Adrenal gland (tissue), 12 donors: ENCODE measurements around the gene BTNL3. TPM values are rescaled to one million over a fixed set of nuclear protein-coding genes. Genes with fewer than 3 reads are reported as not detected.

Source experiments
- DNase-seq, 7 donors: peaks; one replicate each; pipeline ENCODE4 v3.0.0-alpha.2; 2019 to 2020
- H3K27ac ChIP-seq, 5 donors: fragments of 200-600 bp; sonication (generic) in 4 of 5; 1 replicate in 3 of 5; 2 replicates in 2 of 5; pipeline versions ENCODE4 v1.5.1 to v1.8.0; 2016 to 2020; ENCODE audit warnings: mild to moderate bottlenecking in 1 of 5
- H3K27me3 ChIP-seq: fragments of 200-600 bp; 2 replicates; pipeline ENCODE4 v1.8.0; 2021
- H3K36me3 ChIP-seq, 2 donors: fragments of 200-600 bp; replicated peaks in 1 of 2; 1 replicate in 1 of 2; 2 replicates in 1 of 2; pipeline versions ENCODE4 v1.5.1 to v1.8.0; 2018 to 2022
- H3K4me1 ChIP-seq, 2 donors: fragments of 200-600 bp; replicated peaks in 1 of 2; 1 replicate in 1 of 2; 2 replicates in 1 of 2; pipeline versions ENCODE4 v1.5.1 to v1.8.0; 2018 to 2021
- H3K4me3 ChIP-seq, 4 donors: fragments of 200-600 bp; sonication (generic) in 3 of 4; one replicate each; pipeline ENCODE4 v1.5.1; 2016 to 2018
- H3K9me3 ChIP-seq, 3 donors: fragments of 200-600 bp; sonication (generic) in 1 of 3; replicated peaks in 1 of 3; 1 replicate in 2 of 3; 2 replicates in 1 of 3; pipeline versions ENCODE4 v1.5.1 to v1.8.0; 2016 to 2021
- CTCF ChIP-seq, 6 experiments: fragments of 450-650 bp in 4 of 6; fragments of 200-600 bp in 2 of 6; sonication (generic) in 1 of 6; IDR thresholded peaks; 1 replicate in 5 of 6; 2 replicates in 1 of 6; pipeline versions ENCODE4 v1.5.1 to v1.8.0; 2016 to 2021; ENCODE audit warnings: antibody characterized with exemption in 6 of 6, mild to moderate bottlenecking in 2 of 6, moderate library complexity in 1 of 6
- POLR2A ChIP-seq, 2 donors: fragments of 450-650 bp; IDR thresholded peaks; one replicate each; pipeline ENCODE4 v1.6.1; 2017; ENCODE audit warnings: antibody characterized with exemption in 2 of 2, mild to moderate bottlenecking in 2 of 2, moderate library complexity in 1 of 2
- WGBS, 4 donors: extraction: QIAGEN DNeasy Blood & Tissue Kit in 2 of 4; methylation state at CpG; one replicate each; pipeline versions ENCODE4 v1.1.5 to v1.1.7; 2013 to 2017; 5-methylcytosine and 5-hydroxymethylcytosine counted together
- intact Hi-C, 2 donors: fragments of 100-400 bp; cut with DNase I; formaldehyde crosslinking; loops; one replicate each; pipeline versions ENCODE4 v1.14.1 to v1.15.0; 2022 to 2023
- microRNA-seq, 3 donors: library from miRNA; unstranded; fragments of <30 nt; microRNA quantifications; one replicate each; pipeline ENCODE4, GENCODE V29; 2017 to 2020
- polyA plus RNA-seq, 3 donors: library from polyadenylated mRNA; stranded (reverse); fragments of 200-250 nt in 2 of 3; fragments of 350-450 nt in 1 of 3; fragmentation: Illumina TruSeq in 1 of 3; extraction: RNeasy Lipid Tissue Mini Kit (QIAGEN cat#74804) in 1 of 3; gene quantifications; one replicate each; pipeline ENCODE4 v1.2.3, GENCODE V29; 2013 to 2014
- small RNA-seq, 2 donors: library from RNA; depleted of rRNA; stranded (forward); fragments of <200 nt; gene quantifications; one replicate each; pipeline ENCODE3, GENCODE V24; 2016
- total RNA-seq, 9 donors: library from RNA; depleted of rRNA in 4 of 9; stranded (reverse); fragments of >200 nt in 4 of 9; fragments of 120-200 nt in 1 of 9; fragmentation: NEBNext Ultra II Directional in 1 of 9; extraction: Animal tissue kit (Norgen Biotek cat#: 25700) in 1 of 9; gene quantifications; one replicate each; pipeline versions ENCODE4 v1.1.0 to v1.2.4, GENCODE V29; 2013 to 2023
- donor health status: healthy with polysubstance abuse.
- donor health status: Bipolar disorder and iron deficiency.
- donor health status: DM: yes; HTN: yes; CAD: no.
- donor health status: DM: no; HTN: no; CAD: no.
- donor health status: DM: no; HTN: no; CAD: no.
- donor health status: DM: yes; HTN: yes; CAD: no.

The BTNL3 gene
- total and polyA plus RNA-seq, 12 donors = 0.03 to 1.0 (median 0.14) TPM; not detected in 5

GRCh38 chr5:181054871-181055459, 66.3 kb downstream of the BTNL3 start:
- H3K27ac ChIP-seq = no peak overlapping the region
- no peaks in the 10 kb centered on the region for H3K9me3 ChIP-seq
- no peak for DNase-seq
- H3K36me3 ChIP-seq = no peaks in the 10 kb centered on the region
- peaks cover 59% of the 10 kb centered on the region for H3K27me3 ChIP-seq
- peaks cover 0 to 9% of the 10 kb centered on the region in 2 donors for H3K4me1 ChIP-seq
- TF ChIP-seq POLR2A (IDR thresholded peaks at IDR 0.05) (no peak), CTCF (IDR thresholded peaks at IDR 0.05) (no peak)
- intact Hi-C loops = no loop called here
- 55 to 60% (median 57%) methylated on average over 3 to 7 of the region's 7 CpGs for WGBS, 4 donors
- H3K4me3 ChIP-seq = no peak overlapping the region

Small RNA genes lying within 50 kb of the gene (microRNA-seq; reads per million reads assigned to microRNA genes)
- gene MIR8089 = 0 reads per million in 3 donors

Small RNA genes lying within 50 kb of the gene (small RNA-seq; reads per million reads assigned to genes)
- 0 reads per million in 2 donors for gene MIR8089
- gene RNU6-1036P = 0 reads per million in 2 donors
- 0 reads per million in 2 donors for gene RPS29P12

Other genes with a start within 250 kb of the BTNL3 start
- gene OR2Y1, start 248.8 kb upstream of the BTNL3 start, total RNA-seq = not detected
- gene OR2Y1, start 248.8 kb upstream of the BTNL3 start, polyA plus RNA-seq = not detected
- 100 to 1,000 TPM in 8 of 9 donors, 10 to 100 TPM in 1; 55.8 to 224 (median 145) TPM for gene MGAT1, start 186.0 kb upstream of the BTNL3 start, total RNA-seq
- gene MGAT1, start 186.0 kb upstream of the BTNL3 start, polyA plus RNA-seq = 100 to 1,000 TPM in 1 of 3 donors, 10 to 100 TPM in 2; 46.8 to 144 (median 62.7) TPM
- gene ZFP62, start 127.6 kb upstream of the BTNL3 start, total RNA-seq = 10 to 100 TPM in 8 of 9 donors, 1 to 10 TPM in 1; 8.5 to 34.5 (median 14.8) TPM
- 10 to 100 TPM; 17.5 to 39.7 (median 25.1) TPM for gene ZFP62, start 127.6 kb upstream of the BTNL3 start, polyA plus RNA-seq
- gene BTNL8, start 89.7 kb upstream of the BTNL3 start, total RNA-seq = 1 to 10 TPM in 2 of 9 donors, under 1 TPM in 3, not detected in 4; 0.50 to 1.9 (median 0.96) TPM
- gene BTNL8, start 89.7 kb upstream of the BTNL3 start, polyA plus RNA-seq = under 1 TPM; 0.07 to 0.32 (median 0.15) TPM
- 10 to 100 TPM in 7 of 9 donors, 1 to 10 TPM in 2; 5.6 to 32.0 (median 14.8) TPM for gene BTNL9, start 51.4 kb downstream of the BTNL3 start, total RNA-seq
- 10 to 100 TPM in 2 of 3 donors, 1 to 10 TPM in 1; 4.2 to 62.7 (median 47.9) TPM for gene BTNL9, start 51.4 kb downstream of the BTNL3 start, polyA plus RNA-seq
- gene OR2V1, start 142.3 kb downstream of the BTNL3 start, total RNA-seq = not detected
- gene OR2V1, start 142.3 kb downstream of the BTNL3 start, polyA plus RNA-seq = not detected
- not detected for gene OR2V2, start 158.7 kb downstream of the BTNL3 start, total RNA-seq
- gene OR2V2, start 158.7 kb downstream of the BTNL3 start, polyA plus RNA-seq = not detected
- 1 to 10 TPM in 7 of 9 donors, under 1 TPM in 2; 0.55 to 6.3 (median 4.2) TPM for gene TRIM7, start 216.3 kb downstream of the BTNL3 start, total RNA-seq
- 1 to 10 TPM; 2.1 to 5.3 (median 3.4) TPM for gene TRIM7, start 216.3 kb downstream of the BTNL3 start, polyA plus RNA-seq
- gene TRIM41, start 234.4 kb downstream of the BTNL3 start, total RNA-seq = 10 to 100 TPM; 15.6 to 41.6 (median 19.6) TPM
- gene TRIM41, start 234.4 kb downstream of the BTNL3 start, polyA plus RNA-seq = 10 to 100 TPM; 13.3 to 56.2 (median 28.1) TPM